Activated T-helper 1 cell treated with anti-CD3 and anti-CD28 coated beads, Interleukin-12 subunit alpha, Interleukin-12 subunit beta, Interleukin-2, Interleukin-4 antibody, amounts not matched to agents 30 ng/mL and 10 ng/mL and 1 ng/mL, durations not matched to agents 14 hours and 24 hours and 36 hours (primary cell): ENCODE results near the gene PYGL. TPM values are rescaled to one million over a fixed set of nuclear protein-coding genes. Genes with fewer than 3 reads are reported as not detected.

Experiments used
- DNase-seq: peaks from one replicate; pipeline ENCODE4 v3.0.0; 2021; ENCODE audit warnings: low spot score
- H3K27ac Mint-ChIP-seq: one replicate; pipeline ENCODE4 v1.8.0; 2021; ENCODE audit warnings: mild to moderate bottlenecking, mixed read lengths
- H3K27me3 Mint-ChIP-seq: one replicate; pipeline ENCODE4 v1.8.0; 2022; ENCODE audit warnings: mild to moderate bottlenecking, moderate library complexity, mixed read lengths; ENCODE audit not compliant: insufficient read depth
- H3K36me3 Mint-ChIP-seq: one replicate; pipeline ENCODE4 v1.8.0; 2021; ENCODE audit warnings: low read depth, mixed read lengths
- H3K4me1 Mint-ChIP-seq: one replicate; pipeline ENCODE4 v1.8.0; 2021; ENCODE audit warnings: low read depth, mixed read lengths
- H3K4me3 Mint-ChIP-seq: one replicate; pipeline ENCODE4 v1.8.0; 2021; ENCODE audit warnings: mild to moderate bottlenecking, moderate library complexity, mixed read lengths
- H3K9me3 Mint-ChIP-seq: one replicate; pipeline ENCODE4 v1.8.0; 2021; ENCODE audit warnings: mixed read lengths
- intact Hi-C: fragments of 100-400 bp; cut with micrococcal nuclease; formaldehyde crosslinking; loops from one replicate; pipeline ENCODE4 v1.15.1; 2024
- total RNA-seq: library from RNA; stranded (reverse); gene quantifications from 2 replicates; pipeline ENCODE4 v1.2.3, GENCODE V29; 2022

PYGL gene
- total RNA-seq, 1 donor from 2014 or later = 0.13 TPM

DNA sequence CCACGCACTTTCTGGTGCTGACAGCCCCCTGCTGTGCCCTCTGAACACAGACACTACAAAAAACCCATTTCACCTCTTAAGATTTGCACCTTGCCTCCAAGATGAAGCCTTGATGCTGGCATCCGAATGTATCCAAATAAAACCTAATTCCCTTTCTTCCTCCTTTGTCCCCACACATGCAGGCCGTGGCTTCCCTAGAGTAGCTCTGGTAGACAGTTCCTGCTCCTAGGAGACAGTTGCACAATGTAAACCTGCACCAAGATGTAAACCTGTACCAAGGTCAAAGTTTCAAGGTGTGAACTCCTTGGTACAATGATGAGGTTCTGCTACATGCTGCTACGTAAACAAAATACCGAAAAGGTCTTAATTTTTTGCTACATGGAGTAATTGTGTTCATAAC, 73.1 kb downstream of the PYGL start:
- no peaks in the 10 kb centered on the region for H3K36me3 Mint-ChIP-seq
- intact Hi-C loops = no loop called here
- no peak overlapping the region for H3K27ac Mint-ChIP-seq

DNA sequence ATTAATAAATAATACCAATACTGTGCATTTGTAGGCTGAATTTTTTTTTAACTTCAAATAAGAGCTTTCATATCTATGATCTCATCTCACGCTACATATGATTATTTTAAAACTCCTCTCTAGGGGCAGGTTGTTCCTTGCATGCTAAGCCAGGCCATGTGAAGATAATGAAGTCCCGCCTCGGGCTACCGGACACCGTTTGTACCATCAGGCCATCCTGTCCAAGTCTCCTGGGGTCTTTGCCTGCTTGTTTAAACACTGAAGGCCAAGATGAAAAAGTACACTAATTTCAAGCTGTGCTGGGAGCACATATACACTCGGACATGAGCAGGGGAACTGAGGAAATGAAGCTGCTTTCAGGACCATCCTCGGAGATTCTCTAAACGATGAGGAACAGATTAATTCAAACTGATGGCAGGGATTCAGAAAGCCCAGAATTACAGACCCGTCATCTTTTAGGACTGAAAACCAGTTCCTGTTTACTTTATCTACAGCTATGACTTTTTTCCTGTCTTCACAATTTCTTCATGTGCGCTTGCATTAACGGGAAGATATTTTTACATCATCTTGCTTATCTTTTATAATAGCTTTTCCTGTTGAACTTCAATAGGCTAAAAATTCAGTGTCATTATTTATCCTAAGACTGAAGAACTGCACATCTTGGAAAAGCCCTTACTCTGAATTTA, 78.7 kb downstream of the PYGL start:
- H3K27me3 Mint-ChIP-seq = peaks cover 57% of the 10 kb centered on the region
- no peaks in the 10 kb centered on the region for H3K9me3 Mint-ChIP-seq
- intact Hi-C loops = no loop called here
- no peak overlapping the region for H3K4me3 Mint-ChIP-seq
- no peak for DNase-seq
- H3K27ac Mint-ChIP-seq = no peak overlapping the region
- H3K36me3 Mint-ChIP-seq = no peaks in the 10 kb centered on the region
- H3K4me1 Mint-ChIP-seq = peaks cover 2% of the 10 kb centered on the region

More for the DNA sequence above, 73.1 kb downstream of the PYGL start:
- H3K4me1 Mint-ChIP-seq = peaks cover 22% of the 10 kb centered on the region
- DNase-seq = no peak
- H3K9me3 Mint-ChIP-seq = no peaks in the 10 kb centered on the region
- peaks cover 76% of the 10 kb centered on the region for H3K27me3 Mint-ChIP-seq
- no peak overlapping the region for H3K4me3 Mint-ChIP-seq

DNA sequence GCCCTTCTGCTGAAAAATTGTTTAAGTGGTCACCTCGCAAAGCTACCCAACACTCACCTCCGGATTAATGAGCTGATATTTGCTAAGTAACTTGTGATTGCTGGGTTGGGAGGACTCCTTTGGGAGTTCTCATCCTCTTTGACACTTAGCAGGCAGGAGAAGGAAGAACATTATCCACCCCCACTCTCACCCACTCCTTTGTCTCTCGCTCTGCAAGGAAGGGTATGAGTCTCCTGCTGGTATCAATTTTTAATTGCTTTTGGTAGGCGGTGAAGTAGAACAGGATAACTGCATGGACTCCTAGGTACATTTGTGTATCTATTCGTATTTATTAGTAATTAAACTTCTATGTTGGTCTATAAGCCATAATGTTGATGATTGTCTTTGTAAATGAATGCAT, 79.3 kb downstream of the PYGL start:
- no peaks in the 10 kb centered on the region for H3K36me3 Mint-ChIP-seq
- H3K9me3 Mint-ChIP-seq = no peaks in the 10 kb centered on the region
- H3K4me1 Mint-ChIP-seq = peaks cover 8% of the 10 kb centered on the region
- H3K27me3 Mint-ChIP-seq = peaks cover 51% of the 10 kb centered on the region
- no peak overlapping the region for H3K4me3 Mint-ChIP-seq
- intact Hi-C loops = no loop called here
- DNase-seq = no peak
- H3K27ac Mint-ChIP-seq = no peak overlapping the region

DNA sequence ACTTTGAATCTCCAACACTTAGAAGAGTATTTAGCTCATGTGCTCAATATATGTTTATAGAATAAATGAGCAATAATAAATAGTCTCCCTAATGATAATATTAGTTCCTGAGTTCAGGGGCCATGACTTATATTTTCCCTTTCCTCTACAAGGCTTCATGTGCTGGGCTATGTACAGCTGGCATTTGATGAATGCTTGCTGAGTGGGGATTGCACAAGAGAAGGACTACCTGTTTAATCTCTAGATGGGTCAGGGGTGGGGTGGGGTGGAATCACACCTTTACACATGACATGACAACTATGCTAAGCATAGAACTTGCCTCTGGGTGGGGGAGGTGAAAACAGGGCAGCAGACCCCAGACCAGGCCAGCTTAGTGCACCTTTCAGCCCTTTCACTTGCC, 80.0 kb downstream of the PYGL start:
- intact Hi-C loops = no loop called here
- peaks cover 14% of the 10 kb centered on the region for H3K4me1 Mint-ChIP-seq
- no peaks in the 10 kb centered on the region for H3K9me3 Mint-ChIP-seq
- no peak overlapping the region for H3K27ac Mint-ChIP-seq
- DNase-seq = no peak
- peaks cover 45% of the 10 kb centered on the region for H3K27me3 Mint-ChIP-seq
- no peak overlapping the region for H3K4me3 Mint-ChIP-seq
- H3K36me3 Mint-ChIP-seq = no peaks in the 10 kb centered on the region

DNA sequence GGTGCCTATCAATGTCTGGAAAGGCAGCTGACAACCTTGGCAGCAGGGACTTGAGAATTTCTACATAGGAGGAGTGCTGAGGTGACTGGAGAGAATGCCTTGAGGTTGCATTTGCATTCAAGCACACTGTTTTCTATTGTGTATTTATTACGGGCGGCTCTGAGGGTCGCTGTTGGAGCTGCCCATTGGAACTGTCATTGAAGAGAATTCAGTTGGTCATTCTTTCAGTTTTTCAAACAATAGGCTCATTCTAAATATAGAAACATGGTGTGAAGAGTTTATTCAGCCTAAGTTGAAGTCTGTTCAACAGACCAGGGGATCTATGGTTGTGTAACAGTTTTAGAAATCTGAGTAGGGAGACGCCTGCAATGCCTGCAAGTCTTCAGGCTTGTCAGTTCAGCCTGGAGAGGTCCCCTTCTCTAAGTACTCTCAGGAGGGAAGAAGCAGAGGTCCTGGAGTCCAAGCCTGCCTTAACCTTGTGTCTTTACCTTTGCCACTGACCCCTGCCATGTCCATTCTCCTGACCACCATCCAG, 82.2 kb downstream of the PYGL start:
- no peaks in the 10 kb centered on the region for H3K9me3 Mint-ChIP-seq
- intact Hi-C loops = no loop called here
- DNase-seq = no peak
- no peak overlapping the region for H3K27ac Mint-ChIP-seq
- H3K4me1 Mint-ChIP-seq = peaks cover 18% of the 10 kb centered on the region
- no peaks in the 10 kb centered on the region for H3K36me3 Mint-ChIP-seq
- H3K27me3 Mint-ChIP-seq = peaks cover 38% of the 10 kb centered on the region
- H3K4me3 Mint-ChIP-seq = no peak overlapping the region

DNA sequence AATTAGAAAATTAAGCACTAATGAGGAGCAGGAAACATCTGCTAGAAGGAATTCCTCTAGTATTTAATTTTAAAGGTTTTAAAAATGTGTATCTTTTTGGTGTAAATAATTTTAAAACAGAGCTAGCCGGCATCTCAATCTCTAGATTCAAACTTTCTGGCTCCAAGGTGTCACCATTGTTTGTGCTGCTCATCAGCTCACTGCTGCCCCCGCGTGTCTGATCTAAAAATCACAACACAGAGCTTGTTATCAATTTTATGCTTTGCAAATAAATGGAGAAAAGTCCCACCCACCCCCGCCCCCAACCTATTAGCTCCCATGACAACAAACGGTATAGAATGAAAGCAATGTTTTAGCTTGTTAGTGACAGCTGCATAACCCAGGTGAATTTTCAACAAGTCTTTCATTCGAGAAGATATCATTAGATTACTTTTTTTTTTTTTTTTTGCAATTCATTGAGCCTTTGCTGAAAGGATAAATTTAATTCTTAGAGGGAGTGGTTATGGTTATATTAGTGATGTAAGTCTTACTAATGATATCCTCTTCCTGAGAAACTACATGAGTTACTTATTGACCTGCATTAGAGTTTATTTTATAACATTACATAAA, 83.7 kb downstream of the PYGL start:
- Mint-ChIP-seq H3K27ac (no peak overlapping the region), H3K27me3 (peaks cover 28% of the 10 kb centered on the region), H3K4me1 (peaks cover 18% of the 10 kb centered on the region), H3K36me3 (no peaks in the 10 kb centered on the region), H3K9me3 (no peaks in the 10 kb centered on the region), H3K4me3 (peak overlapping the region; percentile 84)
- peak; percentile 71 for DNase-seq
- intact Hi-C loops = loop anchor here (1.0 to 2.0 kb wide), 10 partner anchors 15 to 540 kb away; partner anchors contain the start of genes NIN and SAV1

DNA sequence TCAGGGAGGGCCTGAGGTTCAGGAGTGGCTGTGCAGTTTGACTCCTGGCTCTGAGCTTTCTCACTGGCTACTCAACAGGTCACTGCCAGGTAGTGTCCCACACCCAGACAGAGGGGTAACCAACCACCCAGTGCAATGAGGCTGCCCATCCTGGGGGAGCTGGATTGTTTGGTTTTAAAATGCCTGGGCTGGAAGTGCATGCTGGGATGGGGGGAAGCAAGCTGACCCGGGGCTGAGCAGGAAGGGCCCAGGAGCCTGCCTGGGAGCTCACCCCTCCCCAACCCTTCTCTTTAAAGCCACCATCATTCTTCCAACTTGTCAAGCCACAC, 85.0 kb downstream of the PYGL start:
- peak overlapping the region; percentile 57 for H3K4me3 Mint-ChIP-seq
- peaks cover 18% of the 10 kb centered on the region for H3K4me1 Mint-ChIP-seq
- H3K36me3 Mint-ChIP-seq = no peaks in the 10 kb centered on the region
- no peaks in the 10 kb centered on the region for H3K9me3 Mint-ChIP-seq
- intact Hi-C loops = no loop called here
- DNase-seq = no peak
- H3K27me3 Mint-ChIP-seq = peaks cover 19% of the 10 kb centered on the region
- H3K27ac Mint-ChIP-seq = no peak overlapping the region

DNA sequence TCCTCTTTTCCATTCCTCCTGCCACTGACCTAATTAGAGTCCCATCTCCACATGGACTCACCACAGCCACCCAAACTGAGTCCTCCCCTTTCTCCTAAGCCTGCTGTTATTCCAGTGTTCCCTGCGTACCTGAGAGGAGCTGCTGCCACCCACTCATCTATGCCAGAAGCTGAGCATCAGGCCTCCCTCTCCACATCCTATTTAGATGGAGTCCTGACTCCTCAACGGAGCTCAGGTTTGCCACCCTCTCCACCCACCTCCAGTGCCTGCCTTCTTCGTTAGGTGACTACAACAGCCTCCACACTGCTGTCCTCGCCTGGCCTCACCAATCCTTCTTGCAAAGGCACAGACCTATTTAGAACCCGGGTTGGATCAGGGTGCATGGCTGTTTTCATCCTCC, 87.6 kb downstream of the PYGL start:
- Mint-ChIP-seq H3K4me1 (peaks cover 22% of the 10 kb centered on the region), H3K27ac (no peak overlapping the region), H3K36me3 (no peaks in the 10 kb centered on the region), H3K9me3 (no peaks in the 10 kb centered on the region), H3K4me3 (no peak overlapping the region), H3K27me3 (peaks cover 13% of the 10 kb centered on the region)
- no peak for DNase-seq
- intact Hi-C loops = no loop called here

DNA sequence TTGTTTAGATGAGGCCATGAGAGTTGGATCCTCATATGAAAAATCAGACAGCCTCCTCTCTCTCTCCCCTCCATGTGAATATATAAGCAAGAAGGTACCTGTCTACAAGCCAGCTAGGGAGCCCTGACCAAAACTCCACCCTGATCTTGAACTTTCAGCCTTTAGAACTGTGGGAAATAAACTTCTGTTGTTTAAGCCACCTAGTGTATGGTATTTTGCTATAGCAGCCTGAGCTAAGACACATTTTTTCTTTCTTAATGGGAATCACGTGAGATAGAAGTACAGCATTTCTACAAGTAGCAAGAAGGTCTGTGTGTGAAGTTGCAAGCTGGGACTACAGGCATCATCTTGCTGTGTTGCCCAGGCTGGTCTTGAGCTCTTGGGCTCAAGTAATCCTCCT, 88.7 kb downstream of the PYGL start:
- peaks cover 11% of the 10 kb centered on the region for H3K27me3 Mint-ChIP-seq
- H3K36me3 Mint-ChIP-seq = no peaks in the 10 kb centered on the region
- H3K4me1 Mint-ChIP-seq = peaks cover 21% of the 10 kb centered on the region
- no peak overlapping the region for H3K4me3 Mint-ChIP-seq
- no peak overlapping the region for H3K27ac Mint-ChIP-seq
- DNase-seq = no peak
- H3K9me3 Mint-ChIP-seq = no peaks in the 10 kb centered on the region
- intact Hi-C loops = no loop called here

Other genes starting within 250 kb of the PYGL start
- 39.9 and 43.3 TPM in 2 replicates for gene NIN, start 113.3 kb downstream of the PYGL start, total RNA-seq
- not detected in 2 replicates for gene ABHD12B, start 72.4 kb downstream of the PYGL start, total RNA-seq
- gene TRIM9, start 150.6 kb upstream of the PYGL start, total RNA-seq = 0.31 TPM in 1 of 2 replicates, not detected in the other